Stimulated activated CD4-positive, alpha-beta T cell treated with anti-CD3 and anti-CD28 coated beads, TNF-alpha, amount 100 ng/mL, for 4 hours (primary cell): ENCODE results near the gene MRAP2.

Experiments used
- DNase-seq, 3 experiments: peaks; one replicate each; pipeline ENCODE4 v3.0.0-alpha.2; 2020; ENCODE audit warnings: low read depth in 3 of 3

MRAP2 gene, protein sequence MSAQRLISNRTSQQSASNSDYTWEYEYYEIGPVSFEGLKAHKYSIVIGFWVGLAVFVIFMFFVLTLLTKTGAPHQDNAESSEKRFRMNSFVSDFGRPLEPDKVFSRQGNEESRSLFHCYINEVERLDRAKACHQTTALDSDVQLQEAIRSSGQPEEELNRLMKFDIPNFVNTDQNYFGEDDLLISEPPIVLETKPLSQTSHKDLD

GRCh38 chr6:84033523-84034451, at the start of gene MRAP2:
MRAP2 (plus strand) TSS chr6:84033772; CDS start chr6:84055319, 21,547 bp downstream.
- no peak for DNase-seq

GRCh38 chr6:83984411-83984810, 49.2 kb upstream of the MRAP2 start:
- DNase-seq, result no peak

DNA sequence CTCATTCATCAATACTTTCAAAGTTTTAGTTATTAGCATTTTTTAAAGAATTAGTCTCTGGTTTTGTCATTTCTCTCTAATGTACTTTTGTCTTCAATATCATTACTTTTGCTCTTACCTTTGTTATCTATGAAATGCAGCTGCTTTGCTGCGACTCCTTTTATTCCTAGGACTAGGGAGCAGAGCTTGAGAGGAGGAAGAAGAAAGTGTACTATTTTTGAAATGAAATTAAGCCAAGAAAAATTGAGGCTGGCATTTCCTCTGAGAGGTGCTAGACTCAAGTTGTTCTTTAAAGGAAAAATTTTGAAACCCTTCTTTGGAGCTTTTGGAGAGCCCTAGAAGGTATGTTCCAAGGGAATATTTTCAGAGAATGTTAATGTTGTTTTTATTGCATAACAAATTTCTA, 48.3 kb upstream of the MRAP2 start:
- no peak for DNase-seq

DNA sequence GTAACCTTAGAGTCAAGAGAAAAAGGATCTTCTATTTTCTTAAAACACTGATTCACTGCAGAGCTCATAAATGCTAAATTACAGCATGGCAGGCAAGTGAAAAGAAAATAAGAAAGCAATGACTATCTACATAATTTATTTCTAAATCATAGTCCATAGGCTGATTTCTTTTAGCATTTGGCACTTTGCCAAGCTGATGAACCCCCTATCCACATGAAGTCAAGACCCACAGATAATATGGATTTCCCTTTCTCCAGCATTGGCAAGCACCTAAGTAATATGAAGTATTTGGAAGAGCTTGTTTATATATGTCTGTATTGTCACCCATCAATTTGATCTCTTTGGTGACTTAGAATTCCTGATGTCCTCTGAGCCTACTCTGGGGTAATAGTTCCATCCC, 47.9 kb upstream of the MRAP2 start:
- DNase-seq, result no peak

DNA sequence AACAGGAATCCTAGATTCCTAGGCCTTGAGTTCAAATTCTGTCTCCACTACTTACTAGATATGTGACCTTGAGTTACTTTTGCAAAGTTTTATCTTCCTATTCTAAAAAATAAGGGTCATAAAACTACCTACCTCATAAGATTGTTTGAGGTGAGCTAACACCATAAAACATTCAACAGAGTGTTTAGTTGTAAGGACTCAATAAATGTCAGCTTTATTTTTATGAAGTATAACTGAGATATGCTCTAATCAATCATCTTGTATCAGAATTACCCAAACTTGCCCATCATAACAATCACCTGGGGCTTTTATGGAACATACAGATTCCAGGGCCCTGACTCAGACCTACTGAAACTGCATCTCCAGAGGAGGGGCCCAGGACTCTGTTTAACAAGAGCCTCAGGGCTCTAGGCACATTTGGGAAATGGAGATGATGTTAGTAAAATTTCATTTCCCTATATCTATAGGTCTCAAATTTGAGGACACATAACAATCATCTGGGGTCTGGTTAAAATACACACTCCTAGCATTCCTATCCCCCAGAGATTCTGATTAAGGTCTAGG, 35.5 kb upstream of the MRAP2 start:
- DNase-seq, result no peak

- no peak for DNase-seq
Observed at GRCh38 chr6:84001119-84001518, 32.5 kb upstream of the MRAP2 start.

- no peak for DNase-seq
Observed at GRCh38 chr6:84002226-84002625, 31.3 kb upstream of the MRAP2 start.

DNA sequence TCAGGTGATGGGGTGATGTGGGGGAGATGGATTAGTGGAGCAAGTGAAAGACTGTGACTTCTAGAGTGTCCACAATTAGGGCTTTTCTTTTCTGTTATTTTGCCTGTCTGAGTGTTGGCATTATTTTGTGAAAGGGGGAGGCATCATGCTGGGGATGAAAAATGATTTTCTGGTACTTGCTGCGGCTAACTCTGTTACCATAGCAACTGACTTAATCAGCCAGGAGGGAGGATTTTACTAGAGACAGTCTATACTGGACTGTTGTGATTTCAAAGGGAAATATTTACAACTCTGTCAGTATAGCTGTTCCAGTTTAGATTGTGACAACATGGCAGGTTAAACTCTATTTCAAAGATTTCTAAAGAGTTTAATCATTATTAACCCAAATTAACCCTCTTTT, 30.4 kb upstream of the MRAP2 start:
- DNase-seq, result no peak

- DNase-seq, result no peak
Observed at GRCh38 chr6:84003654-84004053, 29.9 kb upstream of the MRAP2 start.

DNA sequence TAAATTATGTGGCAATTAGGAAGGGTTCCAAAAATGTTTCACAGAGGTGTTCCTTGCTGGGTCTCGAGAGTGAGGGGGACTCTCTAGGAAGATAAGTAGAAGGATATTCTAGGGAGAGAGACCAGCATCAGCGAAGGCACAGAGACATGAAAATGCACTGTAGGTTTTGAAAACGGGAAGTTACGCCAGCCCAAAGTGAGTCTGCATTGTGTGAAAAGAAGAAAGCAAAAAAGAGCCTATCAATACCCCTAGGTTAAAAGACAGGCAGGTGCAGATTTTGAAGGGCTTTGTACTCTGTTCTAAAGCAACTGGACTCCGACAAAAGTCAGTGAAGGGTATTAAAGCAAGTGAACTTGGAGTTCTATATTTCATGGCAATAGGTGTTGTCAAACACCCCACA, 25.7 kb upstream of the MRAP2 start:
- no peak for DNase-seq

DNA sequence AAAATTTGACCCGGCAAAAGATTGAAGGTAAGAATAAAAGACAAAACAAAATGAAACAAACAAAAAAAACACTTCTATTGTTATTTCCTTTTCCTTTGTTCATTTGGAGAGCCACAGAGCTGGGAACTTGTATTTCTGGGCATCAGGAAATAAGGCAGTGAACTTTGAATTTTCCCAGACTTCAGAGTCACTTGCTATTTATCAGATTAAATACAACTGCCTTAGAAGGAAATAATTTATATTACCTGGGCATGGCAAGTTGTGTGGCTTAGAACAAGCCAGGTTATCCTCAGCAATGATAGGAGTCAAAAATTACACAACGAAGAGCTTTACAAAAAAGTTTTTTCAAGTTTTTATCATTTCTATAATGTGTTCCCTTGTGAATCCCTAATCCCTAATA, 20.2 kb upstream of the MRAP2 start:
- no peak for DNase-seq

DNA sequence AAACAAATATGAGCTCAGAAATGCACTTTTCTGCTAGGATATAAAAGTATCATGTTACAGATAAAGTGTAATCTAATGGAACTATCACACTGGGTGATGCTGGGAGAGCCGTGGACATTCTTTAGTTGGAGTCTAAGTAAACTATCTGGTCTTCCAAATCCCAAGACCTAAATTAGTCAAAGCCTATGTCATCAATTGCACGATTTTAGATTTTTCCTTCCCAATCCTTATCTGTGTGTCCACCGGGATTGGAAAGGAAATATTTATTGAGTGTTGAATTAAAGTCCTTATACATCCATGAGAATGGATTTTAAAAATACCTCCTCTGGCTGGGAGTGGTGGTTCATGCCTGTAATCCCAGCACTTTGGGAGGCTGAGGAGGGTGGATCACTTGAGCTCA, 19.6 kb upstream of the MRAP2 start:
- no peak for DNase-seq

DNA sequence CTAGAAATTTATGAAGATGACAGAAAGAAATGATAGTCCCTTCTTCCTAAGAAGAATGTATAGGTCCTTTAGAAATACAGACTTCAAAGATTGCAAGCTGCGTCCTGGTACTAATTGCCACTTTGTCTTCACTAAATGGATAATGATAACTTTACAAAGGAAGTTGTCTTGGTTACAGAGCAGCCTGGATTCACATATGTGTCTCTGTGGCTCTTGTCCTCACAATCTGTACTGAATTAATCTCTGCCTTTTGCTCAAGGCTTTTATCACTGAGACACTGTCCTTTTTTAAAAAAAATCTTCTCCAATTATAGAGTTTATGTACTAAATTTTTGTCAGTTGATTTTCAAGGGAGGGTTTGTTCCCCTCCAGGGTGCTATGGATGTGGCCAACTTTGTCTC, 17.5 kb upstream of the MRAP2 start:
- DNase-seq, result no peak

GRCh38 chr6:84017709-84018452, 15.7 kb upstream of the MRAP2 start:
- no peak for DNase-seq

- DNase-seq, result no peak
Observed at GRCh38 chr6:84018453-84019061, 15.0 kb upstream of the MRAP2 start.

GRCh38 chr6:84019141-84019841, 14.3 kb upstream of the MRAP2 start:
- no peak for DNase-seq

DNA sequence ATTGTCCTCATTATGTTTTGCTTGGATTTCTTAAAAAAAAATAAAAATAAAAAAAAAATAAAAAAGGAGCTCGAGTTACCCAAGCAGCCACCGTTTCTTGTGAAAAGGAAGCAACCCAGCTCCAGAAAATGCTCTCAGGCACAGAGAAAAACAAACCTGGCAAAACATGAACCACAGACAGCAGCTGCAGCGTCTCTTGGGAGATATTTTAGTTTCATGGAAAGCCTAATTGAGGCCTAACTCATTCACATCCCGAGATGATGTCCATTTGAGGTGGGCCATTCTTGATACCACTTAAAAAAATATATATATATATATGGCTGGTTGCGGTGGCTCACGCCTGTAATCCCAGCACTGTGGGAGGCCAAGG, 13.7 kb upstream of the MRAP2 start:
- no peak for DNase-seq

- no peak for DNase-seq
Observed at GRCh38 chr6:84021625-84022024, 11.9 kb upstream of the MRAP2 start.

- no peak for DNase-seq
Observed at GRCh38 chr6:84026721-84027164, 6.8 kb upstream of the MRAP2 start.

DNA sequence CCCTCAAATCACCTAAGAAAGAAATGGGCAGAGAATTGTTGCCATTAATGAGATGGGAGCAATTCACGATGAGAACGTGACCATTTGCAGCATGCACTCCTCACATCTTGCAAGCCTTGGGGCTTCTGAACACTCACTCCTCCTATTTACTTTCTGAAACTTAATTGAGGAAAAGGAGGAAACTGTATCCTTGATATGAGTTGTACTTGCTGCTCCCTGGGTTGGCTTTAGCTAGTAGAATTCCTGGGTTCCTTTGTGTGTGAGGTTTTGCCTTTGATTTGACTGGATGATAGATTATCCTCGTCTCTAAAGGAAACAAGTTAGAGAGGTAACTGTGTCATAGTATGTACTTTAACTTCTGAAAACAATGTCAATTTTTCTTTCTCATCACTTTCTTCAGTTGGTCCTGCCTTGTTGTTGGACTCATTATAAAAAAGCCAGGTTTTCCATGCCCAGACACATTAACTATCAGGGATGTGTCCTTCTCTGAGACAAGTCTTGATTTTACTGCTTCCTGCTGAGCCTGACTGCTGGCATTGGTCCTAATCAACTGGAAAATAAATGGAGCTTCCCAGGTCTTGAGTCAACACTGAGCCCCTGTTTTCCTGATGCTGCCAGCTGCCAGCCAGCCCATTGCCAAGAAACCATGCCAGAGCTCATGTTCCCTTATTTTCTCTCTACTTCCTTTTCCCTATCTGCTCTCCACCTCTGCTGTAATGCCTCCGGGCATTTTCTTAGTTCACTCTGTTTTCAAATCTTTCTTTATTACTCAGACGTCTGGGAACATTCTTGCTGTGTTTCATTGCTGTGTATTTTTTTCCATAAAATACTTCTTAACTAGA, 6.0 kb upstream of the MRAP2 start:
- DNase-seq, result no peak
